NCI-H2029 treated with DMSO at 0.1 percent for 48 hours (cell line): ENCODE results near the gene ATP4A.
"Not testable (repeated sequence)": the region's sequence is repeated elsewhere in the genome, so short reads cannot be mapped to it uniquely, and the experiment has no call there.

Source experiments
- DNase-seq: peaks from one replicate; lab custom pipeline; 2025; lab: John Stamatoyannopoulos, UW

ATP4A gene

DNA sequence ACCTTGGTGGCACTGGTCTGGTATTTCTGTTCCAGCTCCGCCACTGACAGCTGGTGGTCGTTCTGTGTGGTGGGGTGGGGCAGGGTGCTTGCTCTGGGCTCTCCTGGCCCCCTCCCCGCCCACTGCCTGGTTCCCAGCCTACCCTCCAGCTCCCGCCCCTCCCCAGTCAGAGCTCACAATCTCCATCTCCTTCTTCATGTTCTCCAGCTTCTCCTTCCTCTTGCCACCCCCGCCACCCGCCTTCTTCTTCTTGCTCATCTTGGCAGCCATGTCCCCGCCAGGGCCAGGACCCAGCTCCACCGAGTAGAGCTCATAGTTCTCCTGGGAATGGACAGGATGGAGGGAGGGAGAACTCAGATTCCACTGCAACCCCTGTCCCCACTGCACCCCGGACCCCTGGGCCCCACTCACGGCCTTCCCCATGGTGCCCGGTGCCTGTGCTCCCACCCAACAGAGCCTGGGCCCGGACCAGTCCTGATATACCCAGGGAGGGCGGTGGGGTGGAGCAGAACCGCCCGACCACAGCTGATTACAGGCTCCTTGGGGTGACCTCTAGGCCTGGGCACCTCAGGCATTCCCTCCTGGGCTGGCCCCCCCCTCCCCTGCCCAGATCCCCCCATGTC is at the start of gene ATP4A:
Gene ATP4A, minus strand, starts transcription at position 452 of the 623 bp plus-strand sequence. Its CDS starts 29 bp downstream, at position 423.
- no peak for DNase-seq

DNA sequence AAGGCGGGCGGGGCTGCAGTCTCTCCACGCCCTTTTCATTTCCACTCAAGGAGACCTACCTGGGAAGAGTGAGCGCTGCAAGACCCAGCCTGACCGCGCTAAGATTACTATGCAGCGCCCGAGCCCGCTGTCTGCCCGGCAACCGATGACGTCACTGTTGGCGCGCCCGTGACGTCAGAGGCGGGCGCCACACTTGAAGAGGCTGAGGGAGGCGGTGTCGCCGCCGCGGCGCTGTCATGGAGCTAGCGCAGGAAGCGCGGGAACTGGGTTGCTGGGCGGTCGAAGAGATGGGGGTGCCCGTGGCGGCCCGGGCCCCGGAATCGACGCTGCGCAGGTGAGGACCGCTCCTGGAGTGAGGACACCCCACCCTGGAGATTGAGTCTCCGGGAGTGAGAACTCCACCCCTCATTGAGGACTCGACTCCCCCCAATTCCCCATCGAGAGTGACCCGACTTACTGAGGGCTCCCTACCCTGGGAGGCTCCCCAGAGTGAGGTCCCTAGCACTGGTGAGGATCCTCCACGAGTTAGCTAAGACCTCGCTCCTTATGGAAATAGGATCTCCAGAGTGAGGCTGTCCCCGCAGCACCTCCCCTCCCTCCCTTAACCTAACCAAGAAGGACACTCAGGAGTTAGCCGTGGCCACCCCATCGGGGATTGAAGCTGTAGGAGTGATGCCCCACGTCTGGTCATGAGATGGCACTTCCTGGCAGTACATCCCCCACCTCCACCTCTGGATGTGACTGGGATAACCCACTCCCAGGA is 49.3 kb upstream of the ATP4A start, which contains the start of gene HAUS5:
Gene HAUS5, plus strand, starts transcription at position 177 of the 763 bp plus-strand sequence. Its CDS starts 60 bp downstream, at position 237.
- DNase-seq: peak; percentile 77

DNA sequence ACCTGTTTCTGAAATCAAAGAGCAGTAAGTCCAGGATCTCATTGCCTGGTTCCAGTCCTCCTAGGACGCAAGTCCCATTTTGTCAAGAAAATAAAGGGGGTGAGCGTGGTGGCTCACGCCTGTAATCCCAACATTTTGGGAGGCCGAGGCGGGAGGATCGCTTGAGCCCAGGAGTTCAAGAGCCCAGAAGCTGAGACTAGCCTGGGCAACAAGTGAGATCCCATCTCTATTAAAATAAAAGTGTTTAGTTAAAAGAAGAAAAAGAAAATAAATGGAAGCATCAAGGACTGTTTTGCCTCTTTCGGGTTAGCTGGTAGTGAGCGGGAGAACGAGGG is 48.7 kb upstream of the ATP4A start:
- DNase-seq: no peak

DNA sequence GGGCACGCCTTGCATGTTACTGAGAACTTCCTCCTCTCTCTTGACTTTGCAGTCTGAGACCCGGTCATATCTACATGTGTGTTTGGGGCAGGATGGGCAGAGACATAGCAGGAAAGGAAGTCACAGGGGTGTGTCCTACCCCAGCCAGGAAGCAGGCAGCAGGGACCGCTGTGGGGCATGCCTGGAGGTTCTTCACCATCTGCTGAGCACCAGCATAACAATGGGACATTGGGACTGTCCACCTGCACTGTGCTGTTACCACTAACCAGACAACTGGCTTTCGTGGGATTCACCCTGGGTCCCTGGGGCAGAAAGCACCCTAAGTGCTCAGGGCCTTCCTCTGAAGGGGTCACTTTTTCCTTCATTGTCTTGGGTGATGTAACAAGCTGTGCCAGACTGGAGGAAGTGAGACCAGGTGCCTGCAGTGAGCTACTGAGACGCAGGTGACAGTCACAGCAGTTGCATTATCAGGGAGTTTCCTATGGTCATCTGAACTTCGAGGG is 46.4 kb upstream of the ATP4A start:
- DNase-seq: no peak

DNA sequence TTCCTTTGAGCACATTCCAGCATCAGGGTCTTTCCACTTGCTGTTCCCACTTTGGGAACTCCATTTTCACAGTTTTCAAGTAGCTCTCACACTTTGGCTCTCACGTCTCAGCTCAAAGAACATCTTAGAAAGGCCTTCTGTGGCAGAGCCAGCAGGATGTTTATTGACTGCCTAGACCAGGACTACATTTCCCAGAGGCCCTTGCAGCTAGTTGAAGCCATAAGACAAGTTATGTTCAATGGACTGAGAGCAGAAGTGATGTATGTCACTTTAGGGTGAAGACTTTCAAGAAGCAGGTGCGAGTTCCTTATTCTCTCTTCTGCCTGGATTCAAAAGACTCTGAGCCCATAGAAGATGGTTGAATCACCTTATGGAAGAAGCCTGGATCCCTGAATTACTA is 44.8 kb upstream of the ATP4A start:
- DNase-seq: no peak

DNA sequence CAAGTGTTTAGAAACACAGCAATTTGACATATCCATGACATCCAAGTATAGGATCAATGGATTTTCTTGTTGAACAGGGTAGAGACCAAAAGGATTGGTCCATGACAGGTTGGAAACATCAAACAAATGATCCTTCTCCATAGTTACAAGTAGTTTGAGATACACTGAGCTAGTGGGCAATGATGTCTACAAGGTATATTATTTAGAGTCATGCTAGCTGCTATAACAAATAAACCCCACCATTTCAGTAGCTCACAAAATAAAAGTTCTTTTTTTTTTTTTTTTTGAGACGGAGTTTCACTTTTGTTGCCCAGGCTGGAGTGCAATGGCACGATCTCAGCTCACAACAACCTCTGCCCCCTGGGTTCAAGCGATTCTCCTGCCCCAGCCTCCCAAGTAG is 44.2 kb upstream of the ATP4A start:
- DNase-seq: no peak

DNA sequence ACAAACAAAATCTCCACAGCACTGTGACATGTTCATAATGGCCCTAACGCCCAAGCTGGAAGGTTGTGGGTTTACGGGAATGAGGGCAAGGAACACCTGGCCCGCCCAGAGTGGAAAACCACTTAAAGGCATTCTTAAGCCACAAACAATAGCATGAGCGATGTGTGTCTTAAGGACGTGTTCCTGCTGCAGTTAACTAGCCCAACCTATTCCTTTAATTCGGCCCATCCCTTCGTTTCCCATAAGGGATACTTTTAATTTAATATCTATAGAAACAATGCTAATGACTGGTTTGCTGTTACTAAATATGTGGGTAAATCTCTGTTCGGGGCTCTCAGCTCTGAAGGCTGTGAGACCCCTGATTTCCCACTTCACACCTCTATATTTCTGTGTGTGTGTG is 43.7 kb upstream of the ATP4A start:
- DNase-seq: not testable (repeated sequence)

DNA sequence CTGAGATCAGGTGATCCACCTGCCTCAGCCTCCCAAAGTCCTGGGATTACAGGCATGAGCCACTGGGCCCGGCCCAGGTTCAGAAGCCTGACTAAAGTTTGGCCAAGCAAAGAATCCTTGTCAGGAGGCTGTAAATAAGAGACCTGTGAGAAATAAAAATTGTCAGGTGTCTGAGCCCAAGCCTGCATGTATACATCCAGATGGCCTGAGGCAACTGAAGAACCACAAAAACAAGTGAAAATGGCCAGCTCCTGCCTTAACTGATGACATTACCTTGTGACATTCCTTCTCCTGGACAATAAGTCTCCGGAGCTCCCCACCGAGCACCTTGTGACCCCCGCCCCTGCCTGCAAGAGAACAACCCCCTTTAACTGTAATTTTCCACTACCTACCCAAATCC is 41.0 kb upstream of the ATP4A start:
- DNase-seq: not testable (repeated sequence)

DNA sequence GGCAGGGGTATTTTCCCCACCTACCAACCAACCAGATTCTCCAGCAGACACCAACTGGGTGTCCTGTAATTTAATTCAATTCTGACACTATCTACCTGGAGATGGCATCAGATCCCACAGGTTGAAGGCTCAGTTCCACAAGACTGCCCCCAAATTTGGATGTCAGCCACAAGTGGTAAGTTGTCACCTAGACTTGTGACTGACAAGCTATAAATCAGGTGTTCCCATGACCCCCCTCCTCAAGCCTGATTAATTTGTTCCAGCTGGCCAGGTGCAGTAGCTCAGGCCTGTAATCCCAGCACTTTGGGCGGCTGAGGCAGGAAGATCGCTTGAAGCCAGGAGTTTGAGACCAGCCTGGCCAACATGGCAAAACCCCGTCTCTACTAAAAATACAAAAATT is 38.5 kb upstream of the ATP4A start:
- DNase-seq: no peak

DNA sequence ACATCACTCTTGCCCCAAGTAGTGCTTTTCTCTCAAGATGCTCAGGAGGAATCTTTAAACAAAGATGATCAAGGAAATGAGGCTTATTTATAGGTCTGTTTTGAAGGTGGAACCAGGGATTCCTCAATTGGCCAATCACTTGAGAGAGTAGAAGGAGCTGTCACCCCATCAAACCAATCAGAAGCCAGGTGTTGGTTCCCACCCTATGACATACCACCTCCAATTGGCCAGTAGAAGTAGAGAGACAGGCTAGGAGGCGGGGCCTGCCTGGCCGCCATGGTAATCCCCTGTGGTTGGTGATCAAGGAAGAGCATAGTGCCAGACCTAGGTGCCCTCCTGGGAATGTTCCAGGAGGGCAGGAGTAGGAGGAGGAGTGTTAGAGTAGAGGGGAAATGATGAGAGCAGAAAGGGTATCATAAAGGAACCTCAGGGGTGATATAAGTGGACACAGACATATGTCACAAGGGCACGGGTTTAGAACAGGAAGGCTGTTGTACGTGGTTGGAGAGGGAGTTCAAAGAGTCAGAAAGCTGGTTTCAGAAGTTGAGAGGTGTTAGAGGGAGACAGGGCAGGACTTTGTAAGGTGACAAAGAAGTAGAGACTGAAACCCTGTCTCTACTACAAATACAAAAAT is 33.0 kb upstream of the ATP4A start:
- no peak for DNase-seq

DNA sequence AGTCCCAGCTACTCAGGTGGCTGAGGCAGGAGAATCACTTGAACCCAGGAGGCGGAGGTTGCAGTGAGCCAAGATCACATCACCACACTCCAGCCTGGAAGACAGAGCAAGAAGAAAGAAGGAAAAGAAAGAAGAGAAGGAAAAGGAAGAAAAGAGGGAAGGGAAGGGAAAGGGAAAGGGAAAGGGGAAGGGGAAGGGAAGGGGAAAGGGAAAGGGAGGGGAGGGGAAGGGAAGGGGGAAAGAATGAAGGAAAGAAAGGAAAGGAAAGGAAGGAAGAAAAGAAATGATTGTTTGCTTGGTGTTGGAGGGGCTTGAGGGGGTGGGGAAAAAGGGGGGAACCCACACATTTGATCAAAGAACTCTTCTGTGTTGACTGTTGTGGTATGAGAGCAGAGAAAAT is 32.5 kb upstream of the ATP4A start:
- no peak for DNase-seq

DNA sequence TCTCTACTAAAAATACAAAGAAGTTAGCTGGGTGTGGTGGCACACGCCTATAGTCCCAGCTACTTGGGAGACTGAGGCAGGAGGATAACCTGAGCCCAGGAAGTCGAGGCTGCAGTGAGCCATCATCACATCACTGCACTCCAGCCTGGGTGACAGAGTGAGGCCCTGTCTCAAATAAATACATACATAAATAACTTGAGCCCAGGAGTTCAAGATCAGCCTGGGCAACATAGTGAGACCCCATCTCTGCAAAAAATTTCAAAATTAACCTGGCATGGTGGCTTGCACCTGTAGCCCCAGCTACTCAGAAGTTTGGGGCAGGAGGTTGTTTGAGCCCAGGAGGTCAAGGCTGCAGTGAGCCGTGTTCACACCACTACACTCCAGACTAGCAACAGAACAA is 31.6 kb upstream of the ATP4A start:
- not testable (repeated sequence) for DNase-seq

DNA sequence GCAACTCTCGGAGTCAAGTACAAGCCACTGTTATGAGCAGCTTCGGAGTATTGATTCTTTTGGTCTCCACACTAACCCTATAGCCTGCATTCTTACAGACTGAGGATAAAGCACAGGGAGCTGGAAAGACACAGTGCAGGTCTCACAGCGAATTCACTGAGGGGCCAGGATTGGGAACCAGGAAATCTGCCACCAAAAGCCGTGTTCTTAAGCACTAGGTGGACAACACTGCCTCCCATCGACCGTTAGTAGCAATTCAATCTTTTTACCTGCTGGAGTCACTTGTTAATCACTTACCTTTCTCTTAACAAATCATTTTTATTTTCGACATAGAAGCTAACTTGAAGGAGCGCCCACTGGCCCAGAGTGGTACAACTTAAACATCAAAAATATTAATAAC is 28.8 kb upstream of the ATP4A start:
- DNase-seq: peak; percentile 55

DNA sequence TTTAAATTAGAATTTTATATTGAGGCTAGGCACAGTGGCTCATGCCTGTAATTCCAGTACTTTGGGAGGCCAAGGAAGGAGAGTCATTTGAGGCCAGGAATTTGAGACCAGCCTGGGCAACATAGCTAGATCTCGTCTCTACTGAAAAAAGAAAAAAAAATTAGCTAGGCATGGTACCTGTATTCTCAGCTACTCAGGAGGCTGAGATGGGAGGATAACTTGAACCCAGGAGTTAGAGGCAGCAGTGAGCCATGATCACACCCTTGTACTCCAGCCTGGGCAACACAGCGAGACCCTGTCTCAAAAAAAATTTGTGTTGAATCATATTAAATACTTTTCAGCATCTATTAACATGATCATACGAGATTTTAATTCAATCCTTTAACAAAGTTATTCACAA is 27.4 kb upstream of the ATP4A start:
- DNase-seq: no peak

DNA sequence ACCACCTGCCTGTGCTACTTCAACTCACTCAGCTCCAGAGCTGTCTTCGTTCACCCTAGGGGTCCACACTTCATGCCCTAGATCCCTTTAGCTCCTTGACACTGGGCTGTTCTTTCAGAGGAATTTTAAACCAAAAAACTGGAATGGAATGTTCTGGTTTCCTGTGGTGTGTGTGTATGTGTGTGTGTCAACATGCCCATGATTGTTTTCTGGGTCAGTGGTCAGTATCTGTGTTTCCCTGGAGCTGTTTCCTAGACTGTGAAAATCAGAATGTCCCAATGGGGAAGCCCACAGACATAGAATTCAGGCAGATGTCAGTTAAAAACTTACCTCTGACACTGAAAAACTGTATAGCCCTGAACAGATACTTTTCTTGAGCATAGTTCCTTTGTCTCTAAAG is 23.9 kb upstream of the ATP4A start:
- no peak for DNase-seq

DNA sequence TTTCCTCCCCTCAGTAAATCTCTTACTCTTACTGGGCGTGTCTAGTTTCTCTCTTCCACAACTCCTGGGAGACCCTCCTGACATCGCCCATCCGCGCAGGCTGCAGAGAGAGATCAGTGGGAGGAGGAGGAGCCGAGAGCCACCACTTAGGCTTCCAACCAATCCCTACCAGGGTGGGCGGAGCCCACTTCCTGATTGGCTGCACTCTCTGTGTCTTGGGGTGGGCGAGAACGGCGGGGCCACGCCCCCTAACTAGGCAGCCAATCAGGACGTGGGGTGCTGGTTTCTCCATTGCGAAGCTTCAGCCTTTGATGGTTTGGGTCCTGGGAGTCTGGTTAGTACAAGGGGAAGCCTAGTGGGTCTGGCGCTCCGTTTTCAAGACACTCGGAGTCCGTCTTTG is 22.4 kb upstream of the ATP4A start, which contains the start of gene PMIS2:
Gene PMIS2, plus strand, starts transcription at position 326 of the 400 bp plus-strand sequence. CDS start 87 bp downstream, outside the sequence.
- no peak for DNase-seq

DNA sequence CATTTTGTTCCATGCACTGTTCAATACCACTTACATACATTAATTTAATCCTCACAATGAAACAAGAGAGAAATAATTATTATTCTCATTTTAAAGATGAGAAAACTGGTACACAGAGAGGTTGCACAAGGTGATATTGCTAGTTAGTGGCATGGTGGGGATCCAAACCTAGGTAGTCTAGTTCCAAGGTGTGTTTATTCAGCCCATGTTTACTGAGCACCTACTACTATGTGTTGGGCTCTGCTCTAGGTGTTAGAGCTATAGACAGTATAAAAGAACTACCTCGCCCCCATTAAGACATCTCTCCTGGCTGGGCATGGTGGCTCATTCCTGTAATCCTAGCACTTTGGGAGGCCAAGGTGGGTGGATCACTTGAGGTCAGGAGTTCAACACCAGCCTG is 19.3 kb upstream of the ATP4A start:
- no peak for DNase-seq

DNA sequence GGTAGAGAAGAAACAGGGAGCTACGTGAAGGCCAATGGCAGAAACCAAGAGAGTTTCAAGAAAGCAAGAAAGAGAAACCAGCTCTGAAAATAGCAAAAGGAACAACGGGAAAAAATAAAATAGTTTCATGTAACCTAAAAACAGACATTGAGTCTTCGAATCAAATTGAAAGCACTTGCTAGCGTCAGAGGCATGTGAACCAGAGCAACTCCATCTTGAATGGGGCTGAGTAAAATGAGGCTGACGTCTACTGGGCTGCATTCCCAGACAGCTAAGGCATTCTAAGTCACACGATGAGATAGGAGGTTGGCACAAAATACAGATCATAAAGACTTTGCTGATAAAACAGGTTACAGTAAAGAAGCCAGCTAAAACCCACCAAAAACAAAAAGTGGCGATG is 15.2 kb upstream of the ATP4A start:
- no peak for DNase-seq

DNA sequence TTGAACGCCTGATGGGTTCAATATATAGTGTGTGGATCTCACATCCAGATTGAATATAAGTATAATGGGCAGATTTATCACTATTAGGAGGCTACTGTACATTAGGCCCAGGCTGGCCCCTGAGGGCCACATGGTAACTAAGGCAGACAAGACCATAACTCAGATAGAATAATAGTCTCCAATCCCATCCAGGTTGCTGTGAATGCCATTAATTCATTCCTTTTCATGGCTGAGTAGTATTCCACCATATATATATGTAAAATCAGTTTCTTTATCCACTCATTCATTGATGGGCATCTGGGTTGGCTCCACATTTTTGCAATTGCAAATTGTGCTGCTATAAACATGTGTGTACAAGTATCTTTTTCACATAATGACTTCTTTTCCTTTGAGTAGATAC is 14.5 kb upstream of the ATP4A start:
- DNase-seq: no peak

DNA sequence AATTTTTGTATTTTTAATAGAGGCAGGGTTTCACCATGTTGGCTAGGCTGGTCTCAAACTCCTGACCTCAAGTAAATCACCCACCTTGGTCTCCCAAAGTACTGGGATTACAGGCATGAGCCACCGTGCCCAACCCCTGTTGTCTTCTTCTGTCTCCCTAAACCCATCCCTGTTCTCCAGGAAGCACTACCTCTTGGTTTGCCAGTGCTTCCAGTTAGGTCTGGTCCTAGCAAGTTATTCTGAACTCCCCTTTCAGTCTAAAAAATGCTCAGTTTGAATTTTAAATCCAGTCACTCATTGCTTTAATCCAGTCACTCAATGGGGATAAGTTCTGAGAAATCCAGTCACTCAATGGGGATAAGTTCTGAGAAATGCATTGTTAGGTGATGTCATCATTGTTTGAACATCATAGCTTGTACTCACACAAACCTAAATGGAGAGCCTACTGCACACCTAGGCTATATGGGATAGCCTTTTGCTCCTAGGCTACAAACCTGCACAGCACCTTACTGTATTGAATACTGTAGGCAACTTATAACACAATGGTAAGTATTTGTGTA is 8.0 kb upstream of the ATP4A start:
- no peak for DNase-seq

DNA sequence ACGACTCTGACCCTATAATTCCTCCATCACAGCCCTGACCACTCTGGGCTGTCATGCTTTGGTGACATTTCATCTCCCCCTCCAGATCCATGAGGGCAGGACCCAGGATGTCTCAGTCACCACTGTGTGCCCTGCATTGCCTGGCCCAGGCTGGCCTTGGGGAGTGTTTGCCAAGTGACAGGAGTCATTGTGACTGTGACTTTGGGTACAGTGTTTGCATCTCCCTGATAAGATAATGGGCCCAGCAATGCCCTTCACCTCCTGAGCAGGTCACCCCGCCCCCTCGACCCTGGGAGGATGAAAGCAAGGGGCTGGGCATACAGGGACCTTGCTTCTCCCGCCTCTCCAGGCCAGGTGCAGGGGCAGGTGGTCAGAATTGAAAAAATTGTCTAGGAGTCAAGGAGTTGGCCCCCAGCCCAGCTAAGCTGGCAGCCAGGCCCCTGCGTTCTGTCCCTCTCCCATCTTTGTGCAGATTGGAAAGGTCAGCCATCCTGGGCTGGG is 5.9 kb upstream of the ATP4A start:
- DNase-seq: no peak

DNA sequence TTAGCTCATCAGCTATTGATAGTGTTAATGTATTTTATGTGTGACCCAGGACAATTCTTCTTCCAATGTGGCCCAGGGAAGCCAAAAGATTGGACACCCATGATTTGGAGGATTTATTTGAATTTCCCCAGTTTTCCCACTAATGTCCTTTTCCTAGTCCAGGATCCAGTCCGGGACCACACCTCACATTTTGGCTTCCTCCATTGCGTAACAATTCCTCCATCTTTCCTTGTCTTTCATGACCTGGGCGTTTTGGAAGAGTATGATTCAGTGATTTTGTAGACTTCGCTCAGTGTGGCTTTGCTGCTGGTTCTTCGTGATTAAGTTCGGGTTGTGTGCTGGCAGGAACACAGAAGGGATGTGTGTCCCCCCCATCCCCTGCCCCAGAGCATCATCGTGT is 3.3 kb upstream of the ATP4A start:
- no peak for DNase-seq
